Stimulated activated CD8-positive, alpha-beta memory T cell treated with anti-CD3 and anti-CD28 coated beads, Interleukin-7, amount 100 ng/mL, for 24 hours (primary cell): ENCODE data around the gene SLC29A2.

Experiments used
- DNase-seq: peaks from one replicate; pipeline ENCODE4 v3.0.0-alpha.2; 2020; ENCODE audit warnings: low read depth

The SLC29A2 gene

GRCh38 chr11:66349084-66349386 is 22.5 kb downstream of the SLC29A2 start:
- DNase-seq, result no peak

- DNase-seq, result peak; percentile 72
Observed at GRCh38 chr11:66347425-66348276, 23.9 kb downstream of the SLC29A2 start, which contains the start of gene B4GAT1. Gene B4GAT1, minus strand, starts transcription at chr11:66347629. Its CDS starts 84 bp downstream, at chr11:66347545.

- no peak for DNase-seq
Observed at GRCh38 chr11:66346476-66347424, 24.8 kb downstream of the SLC29A2 start.

- no peak for DNase-seq
Observed at GRCh38 chr11:66345316-66345649, 26.3 kb downstream of the SLC29A2 start.

GRCh38 chr11:66344550-66345315 is 26.8 kb downstream of the SLC29A2 start, which contains the start of gene BRMS1:
Gene BRMS1, minus strand, starts transcription at chr11:66345104. Its CDS starts 2,870 bp downstream, at chr11:66342234.
- peak; percentile 93 for DNase-seq

- DNase-seq, result no peak
Observed at GRCh38 chr11:66343176-66343575, 28.4 kb downstream of the SLC29A2 start.

- no peak for DNase-seq
Observed at GRCh38 chr11:66341502-66342126, 29.9 kb downstream of the SLC29A2 start.

GRCh38 chr11:66340596-66341501 is 30.7 kb downstream of the SLC29A2 start:
- no peak for DNase-seq

GRCh38 chr11:66339686-66340483 is 31.7 kb downstream of the SLC29A2 start:
- DNase-seq, result no peak

GRCh38 chr11:66339162-66339675 is 32.3 kb downstream of the SLC29A2 start:
- no peak for DNase-seq

GRCh38 chr11:66338276-66339161 is 33.0 kb downstream of the SLC29A2 start:
- no peak for DNase-seq

GRCh38 chr11:66337103-66337899 is 34.3 kb downstream of the SLC29A2 start:
- no peak for DNase-seq

- peak; percentile 41 for DNase-seq
Observed at GRCh38 chr11:66336234-66337102, 35.1 kb downstream of the SLC29A2 start, which contains the start of gene RIN1. Gene RIN1, minus strand, starts transcription at chr11:66336434. Its CDS starts 32 bp downstream, at chr11:66336402.

- DNase-seq, result no peak
Observed at GRCh38 chr11:66335531-66336233, 35.9 kb downstream of the SLC29A2 start.

- no peak for DNase-seq
Observed at GRCh38 chr11:66334605-66335442, 36.7 kb downstream of the SLC29A2 start.
